Body of pancreas (tissue), 4 donors: ENCODE data around the gene MLLT11. TPM values are rescaled to one million over a fixed set of nuclear protein-coding genes. Genes with fewer than 3 reads are reported as not detected.

ENCODE experiments used
- ATAC-seq: fragments of 150-250 bp; one replicate; pipeline ENCODE4 v1.9.1; 2016
- DNase-seq, 4 donors: peaks; one replicate each; pipeline ENCODE4 v3.0.0-alpha.2; 2019
- H3K27ac ChIP-seq, 4 donors: fragments of 200-600 bp; sonication (generic); 1 replicate in 3 of 4; 2 replicates in 1 of 4; pipeline versions ENCODE4 v1.5.1 to v1.6.1; 2016 to 2019; ENCODE audit warnings: mild to moderate bottlenecking in 1 of 4, mixed read lengths in 1 of 4, moderate library complexity in 1 of 4
- H3K27me3 ChIP-seq, 2 donors: fragments of 200-600 bp; sonication (generic); one replicate each; pipeline ENCODE4 v1.6.0; 2016; ENCODE audit warnings: mild to moderate bottlenecking in 1 of 2
- H3K36me3 ChIP-seq, 2 donors: fragments of 200-600 bp; sonication (generic); replicated peaks in 1 of 2; 2 replicates each; pipeline ENCODE4 v1.5.1; 2016; ENCODE audit warnings: low read depth in 2 of 2; ENCODE audit not compliant: insufficient read depth in 1 of 2
- H3K4me1 ChIP-seq: fragments of 200-600 bp; sonication (generic); one replicate; pipeline ENCODE4 v1.6.0; 2016
- H3K4me3 ChIP-seq, 2 donors: fragments of 200-600 bp; sonication (generic); 1 replicate in 1 of 2; 2 replicates in 1 of 2; pipeline ENCODE4 v1.5.1; 2016 to 2019
- H3K9me3 ChIP-seq, 3 donors: fragments of 200-600 bp; sonication (generic); 1 replicate in 2 of 3; 2 replicates in 1 of 3; pipeline ENCODE4 v1.5.1; 2016
- POLR2A ChIP-seq, 3 donors: fragments of 450-650 bp; IDR thresholded peaks; one replicate each; pipeline ENCODE4 v1.6.1; 2016; ENCODE audit warnings: antibody characterized with exemption in 3 of 3, mild to moderate bottlenecking in 2 of 3
- WGBS, 2 donors: methylation state at CpG; one replicate each; pipeline ENCODE4 v1.1.5; 2017; 5-methylcytosine and 5-hydroxymethylcytosine counted together
- intact Hi-C: fragments of 100-400 bp; cut with DNase I; formaldehyde crosslinking; loops from one replicate; pipeline ENCODE4 v1.15.1; 2023
- total RNA-seq, 2 donors: library from RNA; depleted of rRNA; stranded (reverse); fragments of >200 nt; gene quantifications; one replicate each; pipeline ENCODE4 v1.1.0, GENCODE V29; 2016
- TF ChIP-seq, protein P1 (sequence below), 7 experiments: fragments of 450-650 bp in 4 of 7; fragments of 200-600 bp in 3 of 7; sonication (generic) in 3 of 7; IDR thresholded peaks; one replicate each; pipeline ENCODE4 v1.5.1; 2016 to 2019; ENCODE audit warnings: antibody characterized with exemption in 7 of 7

MLLT11 gene
- total RNA-seq, 2 donors from 2014 or later, result 0.26 to 1.6 TPM

- intact Hi-C loops, result no loop called here
Measured at GRCh38 chr1:151024540-151025146, 35.6 kb upstream of the MLLT11 start.

DNA sequence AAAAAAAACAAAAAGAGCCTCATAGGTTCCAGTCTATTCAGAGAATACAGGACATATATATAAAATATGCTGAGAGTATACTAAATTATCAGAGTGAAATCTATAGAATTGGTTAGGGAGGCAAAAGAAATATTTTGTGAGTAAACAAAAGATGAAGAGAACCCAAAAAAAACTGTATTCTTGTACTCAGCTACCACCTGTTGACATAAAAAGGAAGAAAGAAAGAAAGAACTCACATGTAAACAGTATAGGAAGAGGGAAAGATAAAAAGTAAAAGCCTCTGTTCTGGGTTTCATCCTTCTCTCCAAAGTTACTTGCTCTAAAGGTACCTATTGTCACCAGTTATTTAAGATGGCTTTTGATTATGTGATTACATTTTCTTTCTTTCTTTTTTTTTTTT, 33.7 kb upstream of the MLLT11 start:
- DNase-seq (no peak), ATAC-seq (no peak)
- intact Hi-C loops, result no loop called here
- Histone ChIP-seq H3K27me3 (no peaks in the 10 kb centered on the region), H3K27ac (no peak overlapping the region), H3K36me3 (peaks cover 5 to 6% of the 10 kb centered on the region in 2 donors), H3K4me3 (no peak overlapping the region), H3K9me3 (no peaks in the 10 kb centered on the region), H3K4me1 (no peaks in the 10 kb centered on the region)
- TF ChIP-seq POLR2A (IDR thresholded peaks at IDR 0.05), result no peak
- TF ChIP-seq, protein P1, sequence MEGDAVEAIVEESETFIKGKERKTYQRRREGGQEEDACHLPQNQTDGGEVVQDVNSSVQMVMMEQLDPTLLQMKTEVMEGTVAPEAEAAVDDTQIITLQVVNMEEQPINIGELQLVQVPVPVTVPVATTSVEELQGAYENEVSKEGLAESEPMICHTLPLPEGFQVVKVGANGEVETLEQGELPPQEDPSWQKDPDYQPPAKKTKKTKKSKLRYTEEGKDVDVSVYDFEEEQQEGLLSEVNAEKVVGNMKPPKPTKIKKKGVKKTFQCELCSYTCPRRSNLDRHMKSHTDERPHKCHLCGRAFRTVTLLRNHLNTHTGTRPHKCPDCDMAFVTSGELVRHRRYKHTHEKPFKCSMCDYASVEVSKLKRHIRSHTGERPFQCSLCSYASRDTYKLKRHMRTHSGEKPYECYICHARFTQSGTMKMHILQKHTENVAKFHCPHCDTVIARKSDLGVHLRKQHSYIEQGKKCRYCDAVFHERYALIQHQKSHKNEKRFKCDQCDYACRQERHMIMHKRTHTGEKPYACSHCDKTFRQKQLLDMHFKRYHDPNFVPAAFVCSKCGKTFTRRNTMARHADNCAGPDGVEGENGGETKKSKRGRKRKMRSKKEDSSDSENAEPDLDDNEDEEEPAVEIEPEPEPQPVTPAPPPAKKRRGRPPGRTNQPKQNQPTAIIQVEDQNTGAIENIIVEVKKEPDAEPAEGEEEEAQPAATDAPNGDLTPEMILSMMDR (IDR thresholded peaks at IDR 0.05), result no peak

More at GRCh38 chr1:151024540-151025146, 35.6 kb upstream of the MLLT11 start:
- H3K36me3 ChIP-seq, result peaks cover 5 to 6% of the 10 kb centered on the region in 2 donors
- H3K27ac ChIP-seq, result peak overlapping the region in 1 of 4 donors; percentile 15
- TF ChIP-seq, protein P1 (IDR thresholded peaks at IDR 0.05), result peak; percentile 54 to 74 (median 64)
- no peak for TF ChIP-seq POLR2A (IDR thresholded peaks at IDR 0.05)
- H3K9me3 ChIP-seq, result no peaks in the 10 kb centered on the region
- H3K4me1 ChIP-seq, result no peaks in the 10 kb centered on the region
- no peak overlapping the region for H3K4me3 ChIP-seq
- DNase-seq (peak; percentile 79 to 88 (median 84)), ATAC-seq (peak; percentile 84)
- 19 to 27% methylated on average over 6 of the region's 6 CpGs for WGBS, 2 donors
- H3K27me3 ChIP-seq, result no peaks in the 10 kb centered on the region

DNA sequence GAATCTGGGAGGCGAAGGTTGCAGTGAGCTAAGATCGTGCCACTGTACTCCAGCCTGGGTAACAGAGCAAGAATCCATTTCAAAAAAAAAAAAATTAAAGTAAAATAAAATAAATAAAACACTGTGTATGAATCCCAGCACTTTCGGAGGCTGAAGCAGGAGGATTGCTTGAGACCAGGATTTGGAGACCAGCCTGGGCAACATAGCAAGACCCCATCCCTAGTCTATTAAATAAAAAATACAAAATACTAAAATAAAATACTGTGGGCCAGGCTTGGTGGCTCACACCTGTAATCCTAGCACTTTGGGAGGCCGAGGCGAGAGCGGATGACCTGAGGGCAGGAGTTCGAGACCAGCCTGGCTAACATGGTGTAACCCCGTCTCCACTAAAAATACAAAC, 28.0 kb upstream of the MLLT11 start:
- ATAC-seq (no peak), DNase-seq (no peak)
- H3K9me3 ChIP-seq, result no peaks in the 10 kb centered on the region
- no peaks in the 10 kb centered on the region for H3K4me1 ChIP-seq
- H3K36me3 ChIP-seq, result peaks cover 5 to 9% of the 10 kb centered on the region in 2 donors
- H3K4me3 ChIP-seq, result no peak overlapping the region
- no peaks in the 10 kb centered on the region for H3K27me3 ChIP-seq
- intact Hi-C loops, result no loop called here
- 97% methylated on average over 8 of the region's 8 CpGs for WGBS, 2 donors
- H3K27ac ChIP-seq, result no peak overlapping the region
- TF ChIP-seq, protein P1 (IDR thresholded peaks at IDR 0.05), result no peak
- TF ChIP-seq POLR2A (IDR thresholded peaks at IDR 0.05), result no peak

- Histone ChIP-seq H3K9me3 (no peaks in the 10 kb centered on the region), H3K4me1 (no peaks in the 10 kb centered on the region), H3K27ac (no peak overlapping the region), H3K4me3 (no peak overlapping the region), H3K36me3 (peaks cover 0 to 5% of the 10 kb centered on the region in 2 donors), H3K27me3 (no peaks in the 10 kb centered on the region)
- ATAC-seq, result no peak
- intact Hi-C loops, result no loop called here
- TF ChIP-seq POLR2A (IDR thresholded peaks at IDR 0.05), result no peak
- TF ChIP-seq, protein P1 (IDR thresholded peaks at IDR 0.05), result no peak
- DNase-seq, result no peak
- 91 to 94% methylated on average over 3 of the region's 3 CpGs for WGBS, 2 donors
Measured at GRCh38 chr1:151035167-151035566, 25.0 kb upstream of the MLLT11 start.

GRCh38 chr1:151036356-151036755, 23.8 kb upstream of the MLLT11 start, which contains the start of gene BNIPL:
Gene BNIPL, plus strand, starts transcription at chr1:151036586. Its CDS starts 140 bp downstream, at chr1:151036726.
- WGBS, 2 donors, result 38 to 46% methylated on average over 2 of the region's 2 CpGs
- Histone ChIP-seq H3K4me3 (no peak within 1 kb of the TSS), H3K27me3 (no peaks in the 10 kb centered on the region), H3K9me3 (no peaks in the 10 kb centered on the region), H3K36me3 (peaks cover 0 to 5% of the 10 kb centered on the region in 2 donors), H3K4me1 (no peaks in the 10 kb centered on the region), H3K27ac (no peak within 1 kb of the TSS)
- TF ChIP-seq, protein P1 (IDR thresholded peaks at IDR 0.05), result no peak
- no peak for TF ChIP-seq POLR2A (IDR thresholded peaks at IDR 0.05)
- ATAC-seq (no peak), DNase-seq (no peak)
- intact Hi-C loops, result no loop called here
